ENCODE measurements around the gene MUS81. TPM values are rescaled to one million over a fixed set of nuclear protein-coding genes. Genes with fewer than 3 reads are reported as not detected.
A peak's percentile ranks its signal among the peaks of the same experiment; 100 is the strongest.

Gene MUS81
- total and polyA plus RNA-seq, 12 donors = 20.3 to 111 (median 31.7) TPM

GRCh38 chr11:65868907-65869306, 8.7 kb downstream of the MUS81 start:
- no peak for TF ChIP-seq CTCF (IDR thresholded peaks at IDR 0.05)
- Histone ChIP-seq H3K4me3 (no peak overlapping the region), H3K36me3 (peaks cover 0 to 72% (median 49%) of the 10 kb centered on the region in 9 donors), H3K27ac (no peak overlapping the region), H3K9me3 (no peaks in the 10 kb centered on the region), H3K4me1 (peaks cover 16 to 41% (median 25%) of the 10 kb centered on the region in 9 donors), H3K27me3 (no peaks in the 10 kb centered on the region)
- DNase-seq = no peak
- 92 to 94% methylated on average over 3 of the region's 3 CpGs for WGBS, 2 donors
- ATAC-seq = no peak
- intact Hi-C loops (cut with DNase I) = no loop called here

GRCh38 chr11:65869643-65870306, 9.5 kb downstream of the MUS81 start:
- intact Hi-C loops (cut with DNase I) = no loop called here
- Histone ChIP-seq H3K4me3 (no peak overlapping the region), H3K27me3 (no peaks in the 10 kb centered on the region), H3K27ac (peak overlapping the region in 5 of 10 donors; percentile 28 to 97 (median 96)), H3K9me3 (no peaks in the 10 kb centered on the region), H3K4me1 (peaks cover 16 to 44% (median 29%) of the 10 kb centered on the region in 9 donors), H3K36me3 (peaks cover 0 to 63% (median 40%) of the 10 kb centered on the region in 9 donors)
- ATAC-seq (no peak), DNase-seq (no peak)
- TF ChIP-seq CTCF (IDR thresholded peaks at IDR 0.05) = no peak
- 84 to 86% methylated on average over 24 of the region's 24 CpGs for WGBS, 2 donors

- DNase-seq = no peak
- peaks cover 0 to 58% (median 35%) of the 10 kb centered on the region in 9 donors for H3K36me3 ChIP-seq
- H3K4me3 ChIP-seq = peak overlapping the region in 3 of 10 donors; percentile 65 to 72 (median 68)
- intact Hi-C loops (cut with DNase I) = no loop called here
- H3K27me3 ChIP-seq = no peaks in the 10 kb centered on the region
- peaks cover 16 to 44% (median 29%) of the 10 kb centered on the region in 9 donors for H3K4me1 ChIP-seq
- WGBS, 2 donors = 63 to 71% methylated on average over 11 of the region's 11 CpGs
- H3K9me3 ChIP-seq = no peaks in the 10 kb centered on the region
- peak overlapping the region in 8 of 10 donors; percentile 28 to 97 (median 96) for H3K27ac ChIP-seq
- TF ChIP-seq CTCF (IDR thresholded peaks at IDR 0.05) = no peak
- ATAC-seq = no peak
Measured at GRCh38 chr11:65870307-65870658, 10.1 kb downstream of the MUS81 start.

- H3K4me3 ChIP-seq = peak overlapping the region in 8 of 10 donors; percentile 64 to 73 (median 68)
- peak in 1 of 8 donors; percentile 8 for ATAC-seq
- peaks cover 16 to 44% (median 29%) of the 10 kb centered on the region in 9 donors for H3K4me1 ChIP-seq
- 57 to 61% methylated on average over 24 of the region's 24 CpGs for WGBS, 2 donors
- peak overlapping the region; percentile 84 to 97 (median 96) for H3K27ac ChIP-seq
- no peaks in the 10 kb centered on the region for H3K27me3 ChIP-seq
- DNase-seq = peak; percentile 61 to 72
- no peak for TF ChIP-seq CTCF (IDR thresholded peaks at IDR 0.05)
- intact Hi-C loops (cut with DNase I) = no loop called here
- H3K36me3 ChIP-seq = peaks cover 0 to 51% (median 33%) of the 10 kb centered on the region in 9 donors
- H3K9me3 ChIP-seq = no peaks in the 10 kb centered on the region
Measured at GRCh38 chr11:65870706-65871681, 10.8 kb downstream of the MUS81 start.
